Medulla oblongata (tissue), 1 donor: ENCODE results near the gene DDRGK1.
A peak's percentile ranks its signal among the peaks of the same experiment; 100 is the strongest.

Experiments
- DNase-seq: peaks from one replicate; pipeline ENCODE4 v3.0.0-alpha.2; 2015; ENCODE audit errors: extremely low spot score

DDRGK1 gene

DNA sequence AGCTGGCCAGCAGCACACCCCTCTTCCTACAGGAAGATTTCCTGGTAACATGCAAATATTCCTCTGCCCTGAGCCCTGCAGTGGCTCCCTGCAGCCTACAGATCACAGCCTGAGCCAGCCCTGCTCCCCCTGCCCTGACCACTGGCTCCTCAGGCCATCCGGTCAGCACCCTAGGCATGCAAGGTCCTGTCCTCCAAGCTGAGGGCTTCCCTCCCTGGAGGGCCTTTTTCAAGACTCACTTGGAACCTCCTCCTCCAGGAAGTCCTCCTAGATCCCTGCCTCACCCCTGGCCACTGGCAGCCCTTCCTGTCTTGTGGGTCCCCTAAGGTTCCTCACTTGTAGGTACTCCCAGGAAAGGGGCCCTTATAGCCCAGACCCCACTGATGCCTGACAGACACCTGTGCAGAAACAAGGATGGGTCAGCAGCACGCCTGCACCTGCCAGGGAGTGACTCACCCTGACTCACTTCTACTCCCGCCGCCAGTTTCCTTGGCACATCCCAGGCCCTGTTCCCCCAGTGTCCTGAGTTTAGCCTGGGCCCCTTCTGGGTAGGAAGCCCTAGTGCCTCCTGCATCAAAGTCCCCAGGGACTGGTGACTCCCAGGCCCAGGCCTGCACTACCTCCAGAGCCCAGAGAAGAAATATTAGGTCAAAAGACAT is 31.3 kb upstream of the DDRGK1 start:
- DNase-seq = no peak

- no peak for DNase-seq
Observed at GRCh38 chr20:3233991-3234498, 29.6 kb upstream of the DDRGK1 start.

DNA sequence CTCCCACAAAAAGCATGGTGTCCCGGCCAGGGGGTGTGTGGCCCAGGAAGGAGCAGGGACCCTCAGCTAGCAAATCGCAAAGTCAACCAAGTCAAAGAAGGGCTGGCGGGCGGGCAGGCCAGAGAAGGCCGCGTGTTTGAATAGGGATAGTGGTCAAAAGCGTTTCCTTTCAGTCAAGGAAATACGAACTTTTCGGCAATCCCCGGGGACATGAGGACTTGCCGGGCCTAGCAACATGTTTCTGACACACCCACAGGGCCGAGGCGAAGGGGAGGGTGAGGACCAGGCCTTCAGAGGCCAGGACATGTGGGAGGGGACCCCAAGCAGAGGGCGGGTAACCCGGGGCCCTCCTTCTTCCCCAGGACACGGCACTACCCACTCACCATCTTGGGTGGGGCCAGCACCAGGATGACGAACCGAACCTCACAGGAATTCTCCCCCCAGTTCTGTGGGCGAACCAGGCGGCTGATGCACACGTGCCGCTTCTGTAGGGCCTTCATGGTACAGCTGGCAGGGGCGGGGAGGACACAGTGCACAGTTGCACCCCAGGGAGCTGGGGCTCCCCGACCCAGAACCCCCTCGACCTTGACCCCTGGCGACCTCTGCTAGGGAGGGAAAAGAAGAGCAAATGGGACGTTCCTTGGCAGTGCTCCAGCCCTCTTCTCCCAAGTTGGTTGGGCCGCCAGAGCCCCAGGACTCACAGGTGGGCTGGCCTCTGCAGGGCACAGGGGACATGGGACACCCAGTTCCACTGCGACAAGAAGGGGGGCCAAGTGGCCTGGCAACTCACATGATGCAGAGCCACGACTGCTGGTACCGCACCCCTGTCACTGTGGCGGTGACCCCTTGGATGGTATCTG is 28.9 kb upstream of the DDRGK1 start:
- DNase-seq = no peak

DNA sequence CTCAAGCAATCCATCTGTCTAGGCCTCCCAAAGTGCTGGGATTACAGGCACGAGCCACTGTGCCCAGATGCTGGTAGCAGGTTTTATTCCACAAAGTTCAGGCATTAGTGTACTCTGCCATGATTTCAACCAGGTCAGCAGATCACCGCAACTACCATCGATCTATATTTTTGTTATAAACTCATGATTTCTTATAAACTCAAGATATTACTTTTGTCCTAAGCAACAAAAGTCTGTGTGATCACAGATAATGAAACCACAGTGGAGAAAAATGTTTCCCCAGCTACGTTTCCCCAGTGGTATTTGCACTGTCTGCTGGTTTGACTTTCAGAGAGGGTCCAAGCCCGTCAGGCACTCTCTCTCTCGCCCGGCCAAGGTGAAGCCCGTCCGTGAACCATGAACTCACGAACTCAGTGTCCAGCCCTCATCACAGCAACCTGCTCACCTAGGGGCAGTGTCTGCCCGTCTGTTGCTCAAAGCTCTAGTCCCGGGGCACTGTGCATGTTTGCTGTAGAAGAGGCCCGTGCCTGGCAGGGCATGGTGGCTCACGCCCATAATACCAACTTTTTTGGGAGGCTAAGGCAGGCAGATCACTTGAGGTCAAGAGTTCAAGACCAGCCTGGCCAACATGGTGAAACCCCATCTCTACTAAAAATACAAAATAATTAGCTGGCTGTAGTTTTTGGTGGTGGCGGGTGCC is 27.6 kb upstream of the DDRGK1 start:
- DNase-seq = no peak

- no peak for DNase-seq
Observed at GRCh38 chr20:3231116-3231515, 26.6 kb upstream of the DDRGK1 start.

GRCh38 chr20:3229798-3230197 is 25.3 kb upstream of the DDRGK1 start:
- DNase-seq = no peak

GRCh38 chr20:3229158-3229557 is 24.7 kb upstream of the DDRGK1 start:
- no peak for DNase-seq

GRCh38 chr20:3228750-3229032 is 24.2 kb upstream of the DDRGK1 start:
- no peak for DNase-seq

DNA sequence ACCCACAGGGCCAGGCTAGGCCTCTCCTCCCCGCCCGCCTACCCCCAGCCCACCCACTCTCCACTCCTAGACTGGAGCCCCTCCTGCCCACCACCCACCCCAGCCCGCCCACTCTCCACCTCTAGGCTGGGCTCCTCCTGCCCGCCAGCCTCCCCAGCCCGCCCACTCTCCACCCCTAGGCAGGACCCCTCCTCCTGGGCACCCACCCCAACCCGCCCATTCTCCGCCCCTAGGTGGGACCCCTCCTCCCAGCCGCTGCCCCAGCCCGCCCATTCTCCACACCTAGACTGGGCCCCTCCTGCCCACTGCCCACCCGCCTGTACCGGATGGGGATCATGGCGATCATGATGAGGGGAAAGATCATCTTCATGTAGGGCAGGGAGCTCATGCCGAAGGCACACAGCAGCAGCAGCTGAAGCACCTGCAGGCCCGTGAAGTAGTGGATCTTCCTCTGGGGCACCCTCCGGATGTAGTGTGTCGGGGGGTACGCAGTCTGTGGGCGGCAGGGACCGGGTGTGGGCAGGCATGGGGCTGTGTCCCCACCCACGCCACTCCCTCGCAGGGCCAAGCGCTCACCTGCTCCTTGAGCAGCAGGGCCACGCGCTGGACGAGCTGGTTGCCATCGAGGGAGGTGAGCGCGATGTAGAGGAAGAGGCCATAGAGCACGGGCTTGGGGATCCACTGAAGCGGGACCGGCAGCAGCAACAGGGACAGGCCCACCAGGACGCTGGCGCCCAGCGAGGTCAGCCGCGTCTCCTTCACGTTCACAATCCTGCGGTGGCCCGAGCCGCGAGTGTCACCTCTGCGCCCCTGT is 23.7 kb upstream of the DDRGK1 start:
- DNase-seq = no peak

DNA sequence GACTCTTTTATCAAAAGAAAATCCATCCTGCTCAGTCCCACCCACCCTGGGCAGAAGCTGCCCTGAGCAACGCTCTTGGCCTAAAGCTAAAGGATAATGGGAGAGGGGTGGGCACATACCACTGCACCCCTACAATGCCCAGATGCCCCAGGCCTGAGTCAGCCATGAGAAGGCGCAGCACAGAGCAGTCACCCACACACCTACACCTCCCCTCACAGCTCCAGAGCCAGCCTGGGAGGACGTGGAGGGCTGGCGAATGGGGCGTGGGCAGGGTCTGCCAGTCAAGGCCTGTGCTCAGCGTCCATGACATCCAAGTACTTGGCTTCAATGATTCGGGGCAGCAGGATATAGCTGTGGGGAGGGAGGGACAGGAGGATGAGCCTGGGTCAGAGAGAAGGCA is 23.0 kb upstream of the DDRGK1 start:
- DNase-seq = no peak

DNA sequence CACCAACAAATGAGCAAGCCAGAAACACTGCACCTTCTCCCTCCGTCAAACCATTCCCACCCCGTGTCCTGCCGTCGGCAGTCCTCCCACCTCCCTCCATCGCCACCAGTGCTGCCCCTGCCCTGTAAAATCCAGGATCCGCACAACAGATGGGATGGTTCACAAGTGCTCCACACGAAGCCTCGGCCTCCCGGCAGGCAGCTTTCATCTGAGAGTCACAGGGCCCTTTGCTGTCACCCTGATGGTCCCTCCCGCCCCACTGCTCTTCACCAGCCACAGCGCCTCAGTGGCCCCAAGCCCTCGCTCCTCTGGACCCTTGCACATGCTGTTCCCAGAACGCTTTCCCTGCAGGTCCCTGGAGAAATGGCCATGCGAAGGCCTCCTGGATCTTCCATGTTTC is 22.4 kb upstream of the DDRGK1 start:
- no peak for DNase-seq

GRCh38 chr20:3226093-3226492 is 21.6 kb upstream of the DDRGK1 start:
- no peak for DNase-seq

GRCh38 chr20:3224681-3225421 is 20.4 kb upstream of the DDRGK1 start:
- no peak for DNase-seq

GRCh38 chr20:3223994-3224680 is 19.7 kb upstream of the DDRGK1 start:
- DNase-seq = no peak

GRCh38 chr20:3223651-3223993 is 19.1 kb upstream of the DDRGK1 start:
- no peak for DNase-seq

DNA sequence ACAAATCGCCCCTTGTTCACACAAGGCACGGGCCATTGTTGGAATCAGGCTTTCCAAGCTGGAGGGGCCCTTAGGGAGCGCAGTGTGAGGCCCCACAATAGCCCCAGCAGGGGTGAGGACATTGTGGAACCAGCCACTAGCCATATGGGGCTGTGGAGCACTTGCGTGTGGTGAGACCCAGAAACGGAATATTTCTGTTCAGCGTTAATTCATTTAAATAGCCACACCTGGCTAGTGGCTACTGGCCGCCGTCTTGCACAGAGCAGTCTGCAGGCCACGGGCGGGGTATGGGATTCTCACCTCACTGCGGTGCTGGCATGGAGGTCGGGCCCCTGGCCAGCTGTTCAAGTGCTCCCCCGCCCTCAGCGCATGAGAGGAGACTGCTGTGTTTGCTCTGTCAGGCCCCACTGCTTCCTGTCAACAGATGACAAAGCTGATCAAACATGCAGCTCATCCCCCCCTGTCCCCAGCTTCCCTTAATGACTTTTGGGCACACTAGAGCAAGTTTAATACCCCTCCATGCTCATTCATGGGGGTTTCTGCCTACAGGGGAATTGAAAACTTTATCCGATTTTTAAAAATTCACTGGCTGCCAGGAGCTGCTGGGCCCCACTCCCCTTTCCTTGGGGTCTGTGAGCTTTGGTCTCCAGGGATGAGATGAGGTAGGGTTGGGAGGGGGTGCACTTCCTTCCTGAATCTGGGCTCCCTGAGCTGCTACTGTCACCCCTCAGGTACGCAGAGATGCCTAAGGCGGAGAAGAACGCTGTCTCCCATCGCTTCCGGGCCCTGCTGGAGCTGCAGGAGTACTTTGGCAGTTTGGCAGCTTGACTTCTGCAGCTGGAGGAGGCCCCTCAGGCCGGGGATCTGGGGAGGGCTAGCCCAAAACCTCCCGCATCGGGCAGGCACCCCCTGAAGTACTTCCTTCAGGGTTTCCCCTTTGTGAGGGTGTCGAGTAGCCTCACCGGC is 18.4 kb upstream of the DDRGK1 start:
- peak; percentile 22 for DNase-seq

DNA sequence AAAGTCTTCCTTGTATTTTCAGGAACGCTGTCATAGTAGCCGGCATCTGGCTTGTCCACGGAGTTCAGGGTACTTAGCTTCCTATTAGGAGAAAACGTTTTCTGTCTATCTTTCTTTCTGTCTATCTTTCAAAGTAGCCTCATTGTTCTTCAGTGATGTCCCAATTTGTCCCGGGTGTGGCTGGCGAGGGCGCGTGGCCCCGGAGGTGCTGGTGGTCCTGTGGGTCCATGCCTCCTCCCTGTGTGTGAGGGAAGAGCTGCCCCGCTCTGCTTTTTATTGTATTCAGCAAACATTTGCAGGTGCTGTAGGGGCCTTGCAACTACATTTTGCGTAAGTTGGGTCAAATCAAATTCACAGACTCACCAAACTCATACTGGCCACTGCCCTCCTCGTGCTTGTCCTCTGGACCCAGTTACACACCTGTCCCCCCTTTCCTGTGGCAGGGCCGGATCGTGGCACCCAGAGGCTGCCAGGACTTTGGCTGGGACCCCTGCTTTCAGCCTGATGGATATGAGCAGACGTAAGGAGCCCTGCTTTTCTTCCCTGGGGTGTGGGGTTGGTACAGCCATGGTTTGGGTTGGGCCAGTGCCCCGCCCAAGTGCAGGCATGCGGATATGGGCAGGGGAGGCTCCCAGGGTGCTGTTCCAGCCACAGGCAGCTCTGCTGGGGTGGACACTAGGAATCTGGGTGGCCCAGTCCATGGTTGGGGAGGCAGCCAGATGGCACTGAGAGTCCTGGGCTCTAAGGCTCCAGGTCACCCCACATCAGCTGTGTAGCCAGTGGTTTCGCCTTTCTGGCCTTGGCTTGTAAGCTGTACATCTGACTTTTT is 17.1 kb upstream of the DDRGK1 start:
- DNase-seq = no peak

DNA sequence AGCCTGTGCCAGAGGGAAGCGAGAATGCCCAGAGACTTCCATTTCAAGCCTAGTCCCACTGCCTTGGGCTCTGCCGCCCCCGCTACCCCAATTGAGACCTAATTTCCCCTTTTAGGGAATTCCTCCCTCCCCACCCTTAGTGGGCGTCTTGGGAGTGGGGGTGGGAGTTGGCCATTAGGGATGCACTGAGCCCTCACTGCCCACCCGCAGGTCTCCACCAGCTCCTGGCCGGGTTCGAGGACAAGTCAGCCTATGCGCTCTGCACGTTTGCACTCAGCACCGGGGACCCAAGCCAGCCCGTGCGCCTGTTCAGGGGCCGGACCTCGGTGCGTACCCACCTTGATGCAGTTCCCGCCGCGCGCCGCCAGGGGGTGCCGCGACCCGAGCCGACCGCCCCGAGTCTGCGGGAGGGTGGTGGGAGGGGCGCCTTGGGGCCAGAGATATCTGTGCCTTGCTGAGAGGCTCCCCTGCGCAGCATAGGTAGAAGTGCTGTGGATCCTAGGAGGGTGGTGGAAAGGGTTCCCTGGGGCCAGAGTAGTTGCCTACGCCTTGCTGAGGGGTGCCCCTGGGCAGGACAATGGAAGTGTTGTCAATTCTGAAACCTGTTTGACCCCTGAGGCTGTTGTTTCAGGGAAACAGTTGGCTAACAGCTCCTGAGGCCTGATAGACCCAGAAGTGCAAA is 14.0 kb upstream of the DDRGK1 start:
- peak; percentile 20 for DNase-seq
